Spleen (tissue), 11 donors: Measurements from ENCODE around the gene ADGRD1. TPM values are rescaled to one million over a fixed set of nuclear protein-coding genes. Genes with fewer than 3 reads are reported as not detected.

ENCODE experiments used
- DNase-seq: peaks from one replicate; pipeline ENCODE4 v3.0.0-alpha.2; 2020
- H3K27ac ChIP-seq, 8 donors: fragments of 200-600 bp; sonication (generic) in 7 of 8; 1 replicate in 4 of 8; 2 replicates in 4 of 8; pipeline versions ENCODE4 v1.5.0 to v1.8.0; 2016 to 2021; ENCODE audit warnings: inconsistent platforms in 4 of 8, mild to moderate bottlenecking in 4 of 8, moderate library complexity in 1 of 8
- H3K27me3 ChIP-seq, 7 donors: fragments of 200-600 bp; sonication (generic) in 6 of 7; replicated peaks in 1 of 7; 1 replicate in 4 of 7; 2 replicates in 3 of 7; pipeline versions ENCODE4 v1.5.0 to v1.8.0; 2016 to 2021; ENCODE audit warnings: inconsistent platforms in 3 of 7, mild to moderate bottlenecking in 1 of 7
- H3K36me3 ChIP-seq, 6 donors: fragments of 200-600 bp; sonication (generic) in 5 of 6; 1 replicate in 4 of 6; 2 replicates in 2 of 6; pipeline versions ENCODE4 v1.5.0 to v1.8.0; 2016 to 2021; ENCODE audit warnings: inconsistent platforms in 2 of 6
- H3K4me1 ChIP-seq, 6 donors: fragments of 200-600 bp; sonication (generic) in 5 of 6; 1 replicate in 3 of 6; 2 replicates in 3 of 6; pipeline versions ENCODE4 v1.5.0 to v1.8.0; 2016 to 2021; ENCODE audit warnings: inconsistent platforms in 3 of 6
- H3K4me3 ChIP-seq, 8 donors: fragments of 200-600 bp; sonication (generic) in 7 of 8; 1 replicate in 4 of 8; 2 replicates in 4 of 8; pipeline versions ENCODE4 v1.5.0 to v1.8.0; 2016 to 2021; ENCODE audit warnings: inconsistent platforms in 4 of 8, mild to moderate bottlenecking in 4 of 8, moderate library complexity in 2 of 8
- H3K9me3 ChIP-seq, 8 donors: fragments of 200-600 bp; sonication (generic) in 7 of 8; 1 replicate in 4 of 8; 2 replicates in 4 of 8; pipeline versions ENCODE4 v1.5.0 to v1.8.0; 2016 to 2021; ENCODE audit warnings: inconsistent platforms in 4 of 8
- POLR2A ChIP-seq, 3 donors: fragments of 450-650 bp; IDR thresholded peaks; one replicate each; pipeline ENCODE4 v1.5.1; 2017; ENCODE audit warnings: antibody characterized with exemption in 3 of 3, mild to moderate bottlenecking in 1 of 3
- POLR2AphosphoS5 ChIP-seq, 3 donors: sonication (generic); formaldehyde crosslinking; IDR thresholded peaks; one replicate each; pipeline ENCODE4 v1.5.1; 2017; ENCODE audit warnings: antibody characterized with exemption in 3 of 3
- WGBS, 5 donors: extraction: QIAGEN DNeasy Blood & Tissue Kit in 3 of 5; methylation state at CpG; one replicate each; pipeline versions ENCODE4 v1.1.5 to v1.1.7; 2013 to 2018; 5-methylcytosine and 5-hydroxymethylcytosine counted together
- intact Hi-C: fragments of 100-400 bp; cut with DNase I; formaldehyde crosslinking; loops from one replicate; pipeline ENCODE4 v1.15.0; 2023; ENCODE audit warnings: low total_unique reads
- polyA plus RNA-seq, 3 donors: library from polyadenylated mRNA; stranded (reverse); fragments of 200-250 nt; gene quantifications; one replicate each; pipeline ENCODE4 v1.2.1, GENCODE V29; 2013
- total RNA-seq, 7 donors: library from RNA; depleted of rRNA in 3 of 7; stranded (reverse); fragments of >200 nt in 3 of 7; fragmentation: NEBNext Ultra II Directional in 4 of 7; extraction: Animal tissue kit (Norgen Biotek cat#: 25700) in 4 of 7; gene quantifications; one replicate each; pipeline versions ENCODE4 v1.1.0 to v1.2.1, GENCODE V29; 2016 to 2021
- TF ChIP-seq, protein P1 (sequence below), 11 experiments: fragments of 200-600 bp in 7 of 11; fragments of 450-650 bp in 4 of 11; sonication (generic) in 4 of 11; IDR thresholded peaks in 8 of 11; conservative IDR thresholded peaks in 3 of 11; 1 replicate in 7 of 11; 2 replicates in 4 of 11; pipeline versions ENCODE4 v1.4.0 to v1.8.0; 2016 to 2021; ENCODE audit warnings: antibody characterized with exemption in 11 of 11, inconsistent platforms in 4 of 11, mild to moderate bottlenecking in 1 of 11
- donor health status: healthy with polysubstance abuse.
- donor health status: DM: no; HTN: no; CAD: no; lungs with moderate emphysema.
- donor health status: DM: no; HTN: no; CAD: no.
- donor health status: Bipolar disorder and iron deficiency.
- donor health status: healthy.
- donor health status: DM: no; HTN: no; CAD: no.
- donor health status: DM: yes; HTN: yes; CAD: no.

The ADGRD1 gene
- total and polyA plus RNA-seq, 10 donors: 0.89 to 9.7 (median 4.8) TPM

DNA sequence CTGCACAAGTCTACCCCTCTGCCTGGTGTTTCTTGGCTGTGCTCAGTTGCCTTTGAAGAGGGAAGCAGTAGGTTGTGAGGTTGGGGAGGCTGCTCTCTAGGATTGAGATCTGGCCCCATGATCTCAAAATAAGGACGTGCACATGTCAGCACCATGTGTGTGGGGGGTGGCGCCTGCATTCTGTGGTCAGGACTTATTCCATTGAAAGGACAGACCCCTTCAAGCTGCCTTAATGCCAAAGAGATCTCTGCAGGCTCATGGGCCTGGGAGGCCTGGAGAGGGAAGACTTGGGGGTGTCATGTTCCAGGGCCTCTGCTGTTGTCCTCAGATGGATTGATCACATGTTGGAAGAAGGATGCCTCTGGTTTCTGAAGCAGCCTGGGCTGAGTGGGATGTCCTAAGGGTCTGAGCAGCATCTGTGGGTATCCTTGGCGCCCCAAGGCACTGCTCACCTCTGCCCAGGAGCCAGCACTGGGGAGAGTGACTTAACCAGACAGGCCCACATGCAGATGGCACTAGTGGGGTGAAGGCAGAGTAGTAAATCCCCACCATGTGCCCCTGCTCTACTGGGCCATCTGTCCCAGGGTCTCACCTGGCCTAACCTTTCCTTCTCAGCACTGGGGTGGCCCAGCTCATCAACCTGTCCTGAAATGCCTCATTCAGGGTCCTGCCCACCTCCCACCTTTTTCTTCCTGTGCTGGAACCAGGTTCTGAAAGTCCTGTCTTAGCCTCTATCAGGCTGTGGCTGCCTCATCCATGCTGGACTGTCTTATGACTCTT, 118.9 kb downstream of the ADGRD1 start:
- H3K27ac ChIP-seq: no peak overlapping the region
- 64 to 96% (median 83%) methylated on average over 2 to 3 of the region's 3 CpGs for WGBS, 5 donors
- peaks cover 0 to 6% (median 0%) of the 10 kb centered on the region in 8 donors for H3K9me3 ChIP-seq
- H3K36me3 ChIP-seq: no peaks in the 10 kb centered on the region
- H3K4me3 ChIP-seq: no peak overlapping the region
- H3K4me1 ChIP-seq: no peaks in the 10 kb centered on the region
- TF ChIP-seq POLR2AphosphoS5 (IDR thresholded peaks at IDR 0.05): no peak
- TF ChIP-seq POLR2A (IDR thresholded peaks at IDR 0.05): no peak
- TF ChIP-seq, protein P1, sequence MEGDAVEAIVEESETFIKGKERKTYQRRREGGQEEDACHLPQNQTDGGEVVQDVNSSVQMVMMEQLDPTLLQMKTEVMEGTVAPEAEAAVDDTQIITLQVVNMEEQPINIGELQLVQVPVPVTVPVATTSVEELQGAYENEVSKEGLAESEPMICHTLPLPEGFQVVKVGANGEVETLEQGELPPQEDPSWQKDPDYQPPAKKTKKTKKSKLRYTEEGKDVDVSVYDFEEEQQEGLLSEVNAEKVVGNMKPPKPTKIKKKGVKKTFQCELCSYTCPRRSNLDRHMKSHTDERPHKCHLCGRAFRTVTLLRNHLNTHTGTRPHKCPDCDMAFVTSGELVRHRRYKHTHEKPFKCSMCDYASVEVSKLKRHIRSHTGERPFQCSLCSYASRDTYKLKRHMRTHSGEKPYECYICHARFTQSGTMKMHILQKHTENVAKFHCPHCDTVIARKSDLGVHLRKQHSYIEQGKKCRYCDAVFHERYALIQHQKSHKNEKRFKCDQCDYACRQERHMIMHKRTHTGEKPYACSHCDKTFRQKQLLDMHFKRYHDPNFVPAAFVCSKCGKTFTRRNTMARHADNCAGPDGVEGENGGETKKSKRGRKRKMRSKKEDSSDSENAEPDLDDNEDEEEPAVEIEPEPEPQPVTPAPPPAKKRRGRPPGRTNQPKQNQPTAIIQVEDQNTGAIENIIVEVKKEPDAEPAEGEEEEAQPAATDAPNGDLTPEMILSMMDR (IDR thresholded peaks at IDR 0.05 in 8 of 11, conservative IDR thresholded peaks at IDR 0.05 in 3 of 11): no peak
- intact Hi-C loops: no loop called here
- no peak for DNase-seq
- peaks cover 0 to 3% (median 0%) of the 10 kb centered on the region in 7 donors for H3K27me3 ChIP-seq

DNA sequence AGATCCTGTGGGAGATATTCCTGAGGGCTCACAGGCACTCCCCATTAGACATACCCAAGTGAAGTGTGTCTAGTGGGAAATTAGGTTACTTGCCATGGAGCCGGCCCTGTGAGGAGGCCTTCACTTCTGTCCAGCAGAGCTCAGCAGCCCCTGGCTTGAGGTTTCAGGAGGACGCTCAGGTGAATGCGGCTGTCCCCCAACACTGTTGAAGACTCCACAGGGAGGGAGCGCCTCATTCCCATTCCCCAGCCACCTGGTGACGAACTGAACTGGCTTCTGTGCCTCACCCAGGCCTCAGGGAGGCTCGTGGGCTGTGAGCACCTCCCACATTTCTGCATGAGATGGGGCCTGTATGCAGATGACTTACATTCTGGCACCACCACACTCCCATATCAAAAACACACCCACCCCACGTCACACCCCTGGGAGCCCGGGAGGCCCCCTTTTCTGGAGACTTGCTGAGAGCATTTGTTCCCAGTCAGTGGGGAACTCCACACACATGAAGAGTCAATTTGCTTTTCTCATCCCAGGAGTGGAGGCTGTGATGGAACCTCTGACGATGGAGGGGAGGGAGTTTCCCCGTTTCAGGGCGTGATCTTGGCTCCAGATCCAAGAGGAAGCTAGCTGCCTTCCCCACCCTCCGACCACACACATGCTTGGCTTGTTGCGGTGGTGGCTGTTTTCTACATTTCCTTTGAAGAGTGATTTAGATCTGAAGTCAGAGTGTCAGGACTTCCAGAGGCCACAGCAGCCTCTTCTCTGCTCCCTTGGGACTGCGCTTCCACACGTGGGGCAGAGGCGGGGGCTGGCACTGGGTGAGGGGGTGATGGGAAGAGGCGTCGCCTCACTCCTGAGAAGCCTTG, 120.7 kb downstream of the ADGRD1 start:
- WGBS, 5 donors: 57 to 69% (median 60%) methylated on average over 13 to 18 of the region's 18 CpGs
- no peak overlapping the region for H3K27ac ChIP-seq

DNA sequence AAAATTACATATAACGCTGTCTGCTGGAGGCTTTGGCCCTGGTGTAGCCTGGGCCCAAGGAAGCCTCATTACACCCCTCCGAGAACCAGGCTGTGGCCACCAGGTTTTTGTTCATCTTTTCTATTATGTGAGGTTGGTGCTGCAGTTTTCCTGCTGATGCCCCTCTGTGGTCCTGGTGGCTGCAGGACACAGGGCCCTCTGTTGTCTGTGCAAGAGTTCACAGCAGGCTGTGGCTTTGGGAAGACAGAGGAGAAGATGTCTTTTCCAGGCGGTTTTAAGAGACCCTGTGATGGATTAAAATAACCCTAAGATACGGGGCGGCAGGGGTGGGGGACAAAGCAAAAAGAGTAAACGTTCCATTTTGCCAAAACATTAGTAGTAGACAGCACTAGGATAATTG, 121.5 kb downstream of the ADGRD1 start:
- TF ChIP-seq POLR2A (IDR thresholded peaks at IDR 0.05) (no peak), POLR2AphosphoS5 (IDR thresholded peaks at IDR 0.05) (no peak)
- TF ChIP-seq, protein P1 (IDR thresholded peaks at IDR 0.05 in 8 of 11, conservative IDR thresholded peaks at IDR 0.05 in 3 of 11): no peak
- H3K4me3 ChIP-seq: no peak overlapping the region
- no peak for DNase-seq
- H3K36me3 ChIP-seq: no peaks in the 10 kb centered on the region
- intact Hi-C loops: no loop called here
- H3K27me3 ChIP-seq: peaks cover 0 to 3% (median 0%) of the 10 kb centered on the region in 7 donors
- 86 to 95% (median 88%) methylated on average over 6 of the region's 6 CpGs for WGBS, 5 donors
- H3K9me3 ChIP-seq: peaks cover 0 to 6% (median 0%) of the 10 kb centered on the region in 8 donors
- no peaks in the 10 kb centered on the region for H3K4me1 ChIP-seq
- H3K27ac ChIP-seq: no peak overlapping the region

More for the DNA sequence above, 120.7 kb downstream of the ADGRD1 start:
- intact Hi-C loops: no loop called here
- Histone ChIP-seq H3K4me1 (no peaks in the 10 kb centered on the region), H3K4me3 (no peak overlapping the region), H3K27me3 (peaks cover 0 to 3% (median 0%) of the 10 kb centered on the region in 7 donors), H3K36me3 (no peaks in the 10 kb centered on the region), H3K9me3 (peaks cover 0 to 6% (median 0%) of the 10 kb centered on the region in 8 donors)
- TF ChIP-seq, protein P1 (IDR thresholded peaks at IDR 0.05 in 8 of 11, conservative IDR thresholded peaks at IDR 0.05 in 3 of 11): no peak
- TF ChIP-seq POLR2AphosphoS5 (IDR thresholded peaks at IDR 0.05) (no peak), POLR2A (IDR thresholded peaks at IDR 0.05) (no peak)
- DNase-seq: no peak

DNA sequence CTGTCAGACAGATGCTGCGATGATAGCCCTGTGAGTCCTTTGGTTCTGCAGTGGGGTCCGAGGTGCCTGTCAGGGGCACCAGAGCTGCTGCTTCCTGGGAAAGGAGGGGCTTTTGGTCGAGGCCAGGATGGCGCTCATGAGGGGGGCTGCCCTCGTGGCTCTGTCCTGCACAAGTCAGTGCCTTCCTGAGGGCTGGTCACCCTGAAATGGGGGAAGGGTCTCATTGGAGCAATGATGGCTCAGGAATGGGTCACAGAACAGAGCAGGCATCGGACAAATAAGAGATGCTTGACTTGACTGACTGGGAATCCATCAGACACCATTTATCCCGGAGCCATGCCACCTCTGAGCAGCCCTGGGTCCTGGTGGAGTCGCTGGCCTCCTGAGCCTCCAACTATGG, 121.9 kb downstream of the ADGRD1 start:
- no peak for DNase-seq
- intact Hi-C loops: no loop called here
- Histone ChIP-seq H3K4me3 (no peak overlapping the region), H3K4me1 (no peaks in the 10 kb centered on the region), H3K36me3 (no peaks in the 10 kb centered on the region), H3K27ac (no peak overlapping the region), H3K9me3 (peaks cover 0 to 6% (median 0%) of the 10 kb centered on the region in 8 donors), H3K27me3 (peaks cover 0 to 3% (median 0%) of the 10 kb centered on the region in 7 donors)
- TF ChIP-seq POLR2AphosphoS5 (IDR thresholded peaks at IDR 0.05) (no peak), POLR2A (IDR thresholded peaks at IDR 0.05) (no peak)
- 55 to 83% (median 70%) methylated on average over 7 to 8 of the region's 8 CpGs for WGBS, 5 donors
